ENCODE data around the gene TMEM167B.
A peak's percentile ranks its signal among the peaks of the same experiment; 100 is the strongest.

Gene TMEM167B

DNA sequence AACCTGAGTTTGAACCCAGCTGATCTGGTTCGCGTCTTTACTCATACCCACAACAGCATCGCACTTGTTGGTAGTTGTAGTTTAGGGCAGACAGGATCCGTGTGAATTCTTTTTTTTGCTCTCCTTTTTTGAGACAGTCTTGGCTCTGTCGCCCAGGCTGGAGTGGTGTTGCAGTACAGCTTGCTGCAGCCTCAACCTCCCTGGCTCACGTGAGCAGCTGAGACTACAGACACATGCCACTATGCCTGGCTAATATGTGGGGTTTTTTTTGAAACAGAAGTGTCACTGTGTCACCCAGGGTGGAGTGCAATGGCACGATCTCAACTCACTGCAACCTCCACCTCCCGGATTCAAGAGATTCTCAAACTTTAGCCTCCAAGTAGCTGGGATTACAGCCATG is 22.7 kb upstream of the TMEM167B start:
- Histone ChIP-seq H3K79me2 (ENCODE audit: insufficient read depth, low read depth) (no peaks in the 10 kb centered on the region), H3K4me3 (IDR thresholded peaks at IDR 0.05; ENCODE audit: insufficient read depth, low read depth, low read length) (no peak overlapping the region), H3K27me3 (ENCODE audit: insufficient read depth, low read depth) (no peaks in the 10 kb centered on the region), H3K36me3 (ENCODE audit: insufficient read depth) (no peaks in the 10 kb centered on the region), H3K27ac (no peak overlapping the region), H3K4me1 (ENCODE audit: low read depth, poor library complexity, severe bottlenecking) (no peaks in the 10 kb centered on the region), H3K9ac (no peak overlapping the region), H2AFZ (ENCODE audit: low read depth) (no peak overlapping the region), H4K20me1 (ENCODE audit: insufficient read depth) (no peaks in the 10 kb centered on the region), H3K4me2 (no peak overlapping the region)
- TF ChIP-seq, protein P1, sequence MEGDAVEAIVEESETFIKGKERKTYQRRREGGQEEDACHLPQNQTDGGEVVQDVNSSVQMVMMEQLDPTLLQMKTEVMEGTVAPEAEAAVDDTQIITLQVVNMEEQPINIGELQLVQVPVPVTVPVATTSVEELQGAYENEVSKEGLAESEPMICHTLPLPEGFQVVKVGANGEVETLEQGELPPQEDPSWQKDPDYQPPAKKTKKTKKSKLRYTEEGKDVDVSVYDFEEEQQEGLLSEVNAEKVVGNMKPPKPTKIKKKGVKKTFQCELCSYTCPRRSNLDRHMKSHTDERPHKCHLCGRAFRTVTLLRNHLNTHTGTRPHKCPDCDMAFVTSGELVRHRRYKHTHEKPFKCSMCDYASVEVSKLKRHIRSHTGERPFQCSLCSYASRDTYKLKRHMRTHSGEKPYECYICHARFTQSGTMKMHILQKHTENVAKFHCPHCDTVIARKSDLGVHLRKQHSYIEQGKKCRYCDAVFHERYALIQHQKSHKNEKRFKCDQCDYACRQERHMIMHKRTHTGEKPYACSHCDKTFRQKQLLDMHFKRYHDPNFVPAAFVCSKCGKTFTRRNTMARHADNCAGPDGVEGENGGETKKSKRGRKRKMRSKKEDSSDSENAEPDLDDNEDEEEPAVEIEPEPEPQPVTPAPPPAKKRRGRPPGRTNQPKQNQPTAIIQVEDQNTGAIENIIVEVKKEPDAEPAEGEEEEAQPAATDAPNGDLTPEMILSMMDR (conservative IDR thresholded peaks at IDR 0.05; ENCODE audit: low read depth, low read length) = no peak

DNA sequence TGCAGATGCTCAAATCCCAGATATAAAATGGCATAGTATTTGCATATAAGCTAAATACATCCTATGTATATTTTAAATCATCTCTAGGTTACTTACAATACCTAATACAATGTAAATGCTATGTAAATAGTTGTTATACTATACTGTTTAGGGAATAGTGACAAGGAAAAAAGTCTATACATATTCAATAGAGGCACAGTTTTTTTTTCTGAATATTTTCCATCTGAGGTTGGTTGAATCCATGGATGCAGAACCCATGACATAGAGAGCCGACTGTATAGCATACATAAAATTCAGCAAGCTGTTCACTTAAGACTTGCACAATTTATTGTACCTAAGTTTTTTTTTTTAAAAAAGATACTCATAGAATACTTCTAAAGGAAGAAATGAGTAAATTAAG is 21.3 kb upstream of the TMEM167B start:
- no peaks in the 10 kb centered on the region for H3K36me3 ChIP-seq (ENCODE audit: insufficient read depth)
- no peaks in the 10 kb centered on the region for H3K27me3 ChIP-seq (ENCODE audit: insufficient read depth, low read depth)
- no peaks in the 10 kb centered on the region for H3K79me2 ChIP-seq (ENCODE audit: insufficient read depth, low read depth)

DNA sequence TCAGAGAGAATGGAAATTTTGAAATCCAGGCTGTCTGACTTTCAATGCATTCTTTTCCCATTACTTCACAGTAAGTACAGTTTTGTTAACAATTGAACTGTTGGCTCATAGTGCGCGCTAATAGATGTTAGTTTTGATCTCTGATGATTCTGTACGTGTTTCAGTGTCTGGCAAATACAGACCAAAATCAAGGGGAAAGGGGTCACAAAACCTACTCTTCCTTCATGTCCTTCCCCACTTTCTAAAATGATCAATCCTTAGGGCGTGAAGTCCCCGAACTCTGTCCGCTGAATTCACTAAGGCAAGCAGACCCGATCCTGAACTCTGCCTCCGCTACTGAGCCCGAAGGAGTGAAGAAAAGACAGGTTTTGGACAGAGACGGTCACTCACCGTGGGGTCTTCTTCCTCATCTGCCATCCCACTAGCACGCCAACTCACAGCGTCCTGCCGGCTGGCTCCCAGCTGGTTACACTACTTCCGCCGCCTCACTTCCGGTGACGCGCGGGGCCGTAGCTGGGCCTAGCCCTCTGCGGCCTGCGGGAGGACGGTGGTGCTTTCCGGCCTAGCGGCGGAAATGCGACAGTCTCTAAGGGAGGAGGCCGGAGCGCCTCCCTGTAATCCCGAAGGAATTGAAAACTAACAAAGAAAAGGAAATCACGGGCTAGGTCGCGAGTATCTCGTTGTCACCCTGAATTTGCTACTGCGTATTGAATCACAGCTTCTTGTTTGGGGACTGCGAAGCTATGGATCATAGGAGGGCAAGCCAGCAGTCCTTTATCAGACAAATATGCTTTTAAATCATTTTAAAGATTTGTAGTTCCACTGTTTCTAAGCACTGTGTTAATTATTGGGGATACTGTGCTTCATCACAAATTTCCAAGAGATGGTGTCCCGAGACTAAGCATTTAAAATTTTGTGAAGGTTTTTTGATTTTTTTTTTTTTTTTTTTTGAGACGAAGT is 14.8 kb upstream of the TMEM167B start, which contains the start of gene TAF13:
Gene TAF13, minus strand, starts transcription at position 473 of the 960 bp plus-strand sequence. Its CDS starts 56 bp downstream, at position 417.
- no peaks in the 10 kb centered on the region for H3K36me3 ChIP-seq (ENCODE audit: insufficient read depth)
- peak within 1 kb of the TSS; percentile 100 for H3K4me3 ChIP-seq (IDR thresholded peaks at IDR 0.05; ENCODE audit: insufficient read depth, low read depth, low read length)
- H2AFZ ChIP-seq (ENCODE audit: low read depth) = peak within 1 kb of the TSS; percentile 93
- TF ChIP-seq, protein P1 (conservative IDR thresholded peaks at IDR 0.05; ENCODE audit: low read depth, low read length) = no peak
- H3K4me2 ChIP-seq = peak within 1 kb of the TSS; percentile 64
- no peaks in the 10 kb centered on the region for H3K27me3 ChIP-seq (ENCODE audit: insufficient read depth, low read depth)
- peak within 1 kb of the TSS; percentile 50 for H3K9ac ChIP-seq
- peak within 1 kb of the TSS; percentile 74 for H3K27ac ChIP-seq
- no peaks in the 10 kb centered on the region for H4K20me1 ChIP-seq (ENCODE audit: insufficient read depth)
- peaks cover 8% of the 10 kb centered on the region; the same call in 1 of the 2 replicates for H3K79me2 ChIP-seq (ENCODE audit: insufficient read depth, low read depth)
- peaks cover 9% of the 10 kb centered on the region for H3K4me1 ChIP-seq (ENCODE audit: low read depth, poor library complexity, severe bottlenecking)

More for the DNA sequence above, 21.3 kb upstream of the TMEM167B start:
- Histone ChIP-seq H4K20me1 (ENCODE audit: insufficient read depth) (no peaks in the 10 kb centered on the region), H3K4me3 (IDR thresholded peaks at IDR 0.05; ENCODE audit: insufficient read depth, low read depth, low read length) (no peak overlapping the region), H3K9ac (no peak overlapping the region), H2AFZ (ENCODE audit: low read depth) (no peak overlapping the region), H3K27ac (no peak overlapping the region), H3K4me2 (no peak overlapping the region), H3K4me1 (ENCODE audit: low read depth, poor library complexity, severe bottlenecking) (no peaks in the 10 kb centered on the region)
- TF ChIP-seq, protein P1 (conservative IDR thresholded peaks at IDR 0.05; ENCODE audit: low read depth, low read length) = no peak

DNA sequence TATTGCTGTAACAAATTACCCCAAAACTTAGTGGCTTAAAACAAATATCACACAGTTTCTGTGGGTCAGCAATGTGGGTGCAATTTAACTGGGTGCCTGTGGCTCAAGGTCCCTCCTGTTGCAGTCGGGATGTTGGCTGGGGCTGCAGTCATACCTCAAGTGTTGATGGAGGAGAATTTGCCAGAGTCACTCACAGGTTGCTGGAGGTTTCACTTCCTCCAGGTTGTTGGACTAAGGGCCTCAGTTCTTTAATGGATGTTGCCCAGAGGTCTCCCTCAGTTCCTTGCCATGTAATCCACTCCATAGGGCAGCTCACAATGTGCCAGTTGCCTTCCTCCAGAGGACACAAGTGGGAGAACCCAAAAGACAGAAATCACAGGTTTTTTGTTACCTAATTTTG is 12.2 kb upstream of the TMEM167B start:
- H3K36me3 ChIP-seq (ENCODE audit: insufficient read depth) = no peaks in the 10 kb centered on the region
- no peaks in the 10 kb centered on the region for H3K27me3 ChIP-seq (ENCODE audit: insufficient read depth, low read depth)
- H3K27ac ChIP-seq = no peak overlapping the region
- no peak overlapping the region for H3K9ac ChIP-seq
- no peaks in the 10 kb centered on the region for H4K20me1 ChIP-seq (ENCODE audit: insufficient read depth)
- H3K4me1 ChIP-seq (ENCODE audit: low read depth, poor library complexity, severe bottlenecking) = peaks cover 9% of the 10 kb centered on the region
- peaks cover 8% of the 10 kb centered on the region; the same call in 1 of the 2 replicates for H3K79me2 ChIP-seq (ENCODE audit: insufficient read depth, low read depth)
- no peak overlapping the region for H2AFZ ChIP-seq (ENCODE audit: low read depth)
- TF ChIP-seq, protein P1 (conservative IDR thresholded peaks at IDR 0.05; ENCODE audit: low read depth, low read length) = no peak
- H3K4me3 ChIP-seq (IDR thresholded peaks at IDR 0.05; ENCODE audit: insufficient read depth, low read depth, low read length) = no peak overlapping the region
- no peak overlapping the region for H3K4me2 ChIP-seq

Measured in KMS-11 (cell line).